GM19351 (cell line): Measurements from ENCODE around the gene FNDC8.
"Not testable (repeated sequence)": the region's sequence is repeated elsewhere in the genome, so short reads cannot be mapped to it uniquely, and the experiment has no call there.

ENCODE experiments used
- ATAC-seq: cut with Tn5 transposase; IDR thresholded peaks from one replicate; pipeline ENCODE4 v1.9.1; 2021; ENCODE audit warnings: mild to moderate bottlenecking, moderate library complexity; ENCODE audit not compliant: unreplicated experiment

Gene FNDC8

DNA sequence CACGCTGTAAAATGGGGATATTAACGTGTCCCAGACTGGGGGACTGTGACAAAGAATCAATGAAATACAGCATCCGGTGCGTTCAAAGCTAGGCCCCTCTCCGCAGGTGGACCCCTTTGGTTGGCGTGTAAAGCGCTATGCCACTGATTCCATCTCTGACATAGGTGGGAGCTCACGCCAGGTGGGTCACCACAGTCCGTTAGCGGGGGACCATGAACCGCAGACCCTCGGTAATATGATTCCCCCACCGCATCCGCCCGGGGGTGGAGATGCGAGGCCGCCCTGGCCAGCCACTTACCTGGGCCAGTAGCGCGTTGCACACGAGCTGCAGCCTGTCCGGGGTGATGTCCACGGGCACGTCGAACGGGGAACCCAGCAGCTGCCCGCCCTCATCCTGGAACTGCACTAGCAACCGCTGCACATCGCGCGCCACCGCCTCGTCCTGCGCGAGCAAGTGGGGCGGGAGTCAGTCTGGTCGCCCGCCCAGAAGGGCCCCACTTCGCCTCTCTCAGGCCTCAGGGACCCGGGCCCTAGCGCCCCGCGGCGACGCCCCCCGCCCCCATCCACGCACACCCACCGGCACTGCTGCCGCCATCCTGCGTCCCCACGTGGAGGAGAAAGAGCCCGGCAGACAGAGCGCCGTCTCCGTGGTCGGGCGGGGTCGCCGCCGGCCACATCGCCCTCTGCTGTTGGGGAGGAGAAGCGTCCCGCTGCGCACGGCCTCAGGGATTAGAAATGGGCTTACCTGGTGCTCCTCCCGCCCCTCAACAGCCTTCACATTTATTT, 20.5 kb downstream of the FNDC8 start, which contains the start of gene NLE1:
NLE1 (minus strand) TSS at position 623 of the 786 bp plus-strand sequence; CDS start at position 595, 28 bp downstream.
- peak; percentile 89 for ATAC-seq

GRCh38 chr17:35142467-35142796, 21.0 kb downstream of the FNDC8 start:
- ATAC-seq: no peak

GRCh38 chr17:35144840-35145239, 23.4 kb downstream of the FNDC8 start:
- ATAC-seq: no peak

DNA sequence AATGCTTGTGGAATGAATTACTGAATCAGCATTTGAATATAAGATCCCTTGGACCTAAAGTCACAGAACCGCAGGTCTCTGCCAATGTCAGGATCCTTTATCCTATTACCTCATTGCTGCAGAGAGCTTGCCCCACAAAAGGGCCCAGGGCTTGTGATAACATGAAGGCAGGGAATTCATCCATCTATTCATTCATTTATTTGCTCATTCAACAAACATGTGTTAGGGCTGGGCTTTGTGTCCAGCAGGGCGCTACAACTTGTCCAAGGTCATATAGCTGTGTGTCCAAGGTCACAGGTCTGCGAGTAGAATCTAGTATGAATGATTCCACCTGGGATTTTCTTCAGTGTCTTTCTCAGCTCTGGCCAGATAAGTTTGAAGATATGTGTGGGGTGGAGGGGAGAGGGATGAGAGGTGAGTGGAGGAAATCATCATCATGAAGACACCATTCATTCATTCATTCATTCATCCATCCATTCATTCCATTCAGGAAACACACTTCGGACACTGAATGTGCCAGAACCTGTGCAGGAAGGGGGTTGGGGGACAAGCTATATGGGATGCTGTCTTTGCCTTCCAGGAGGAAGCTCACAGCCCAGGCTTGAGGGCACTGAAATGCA, 24.9 kb downstream of the FNDC8 start:
- no peak for ATAC-seq

- ATAC-seq: no peak
These were observed 26.0 kb downstream of the FNDC8 start, which contains the start of gene UNC45B for GRCh38 chr17:35147375-35147905. UNC45B (plus strand) TSS chr17:35147817; CDS start chr17:35148264, 447 bp downstream.

GRCh38 chr17:35148144-35148543, 26.7 kb downstream of the FNDC8 start:
- no peak for ATAC-seq

GRCh38 chr17:35149941-35150340, 28.5 kb downstream of the FNDC8 start:
- no peak for ATAC-seq

- ATAC-seq: not testable (repeated sequence)
These were observed 29.7 kb downstream of the FNDC8 start for GRCh38 chr17:35151080-35151479.

- ATAC-seq: no peak
These were observed 31.2 kb downstream of the FNDC8 start for GRCh38 chr17:35152421-35153140.

DNA sequence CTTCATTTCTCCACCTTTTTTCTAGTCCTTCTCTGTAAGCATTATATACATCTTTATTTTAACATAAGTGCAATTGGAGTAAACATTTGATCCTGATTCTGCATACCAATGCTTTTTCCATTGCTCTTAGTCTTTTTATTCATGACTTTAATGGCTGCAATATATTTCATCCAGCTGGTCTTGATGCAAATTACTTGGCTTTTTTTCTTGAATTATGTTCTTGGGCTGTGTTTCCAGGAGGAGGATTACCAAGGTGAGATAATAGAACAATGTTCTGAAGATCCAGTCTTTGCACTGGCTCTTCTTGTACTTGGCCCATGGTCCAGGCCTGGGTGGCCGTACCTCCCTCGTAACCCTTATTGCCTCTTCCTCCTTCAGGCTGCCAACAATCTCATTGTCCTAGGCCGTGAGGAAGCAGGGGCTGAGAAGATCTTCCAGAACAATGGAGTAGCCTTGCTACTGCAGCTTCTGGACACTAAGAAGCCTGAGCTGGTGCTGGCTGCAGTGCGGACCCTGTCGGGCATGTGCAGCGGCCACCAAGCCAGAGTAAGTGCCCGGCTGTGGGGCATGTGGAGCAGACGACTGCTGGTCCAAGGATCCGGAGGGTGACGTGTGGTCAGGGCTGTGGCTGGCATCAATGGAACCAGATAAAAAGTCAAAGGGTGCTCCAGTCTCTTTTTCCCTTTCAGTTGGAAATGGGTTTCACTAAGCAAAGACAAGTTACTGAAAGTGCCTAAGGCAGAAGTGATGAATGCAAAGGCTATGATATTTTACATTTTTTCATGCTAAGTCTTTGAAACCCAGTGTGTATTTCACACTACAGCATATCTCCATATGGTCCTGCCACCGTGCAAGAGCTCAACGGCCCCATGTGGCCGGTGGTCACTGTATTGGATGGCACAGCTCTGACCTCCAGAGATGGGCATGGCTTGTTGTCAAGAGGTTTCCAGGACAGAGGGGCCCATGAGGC, 33.1 kb downstream of the FNDC8 start:
- no peak for ATAC-seq

GRCh38 chr17:35155246-35155645, 33.8 kb downstream of the FNDC8 start:
- no peak for ATAC-seq

- no peak for ATAC-seq
These were observed 38.5 kb downstream of the FNDC8 start for GRCh38 chr17:35159940-35160339.

- ATAC-seq: no peak
These were observed 39.2 kb downstream of the FNDC8 start for GRCh38 chr17:35160354-35161201.

- no peak for ATAC-seq
These were observed 39.9 kb downstream of the FNDC8 start for GRCh38 chr17:35161281-35161761.

DNA sequence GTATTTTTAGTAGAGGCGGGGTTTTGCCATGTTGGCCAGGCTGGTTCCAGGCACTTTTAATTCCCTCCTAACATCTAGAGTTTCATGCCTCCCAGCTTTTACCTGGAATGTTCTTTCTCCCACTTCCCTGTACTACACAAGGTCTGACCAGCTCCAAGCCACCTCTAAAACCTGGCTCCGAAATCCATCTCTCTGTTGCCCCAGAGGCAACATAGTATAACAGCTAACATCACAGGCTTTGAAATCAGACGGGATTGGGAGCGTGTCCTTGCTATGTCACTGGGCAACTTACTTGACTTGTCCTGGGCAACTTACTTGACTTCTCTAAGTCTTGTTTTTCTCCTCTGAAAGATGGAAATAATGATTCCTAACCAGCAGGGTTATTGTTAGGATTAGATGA, 41.3 kb downstream of the FNDC8 start:
- ATAC-seq: no peak

- no peak for ATAC-seq
These were observed 42.5 kb downstream of the FNDC8 start for GRCh38 chr17:35163886-35164285.

DNA sequence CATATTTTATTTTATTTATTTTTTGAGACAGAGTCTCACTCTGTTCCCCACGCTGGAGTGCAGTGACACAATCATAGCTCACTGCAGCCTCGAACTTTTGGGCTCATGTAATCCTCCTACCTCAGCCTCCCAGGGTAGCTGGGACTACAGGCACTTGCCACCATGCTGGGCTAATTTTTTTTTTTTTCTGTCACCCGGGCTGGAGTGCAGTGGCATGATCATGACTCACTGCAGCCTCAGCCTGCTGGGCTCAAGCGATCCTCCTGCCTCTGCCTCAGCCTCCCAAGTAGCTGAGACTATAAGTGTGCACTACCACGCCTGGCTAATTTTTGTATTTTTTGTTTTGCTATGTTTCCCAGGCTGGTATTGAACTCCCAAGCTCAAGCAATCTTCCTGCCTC, 43.3 kb downstream of the FNDC8 start:
- no peak for ATAC-seq

GRCh38 chr17:35166526-35166925, 45.1 kb downstream of the FNDC8 start:
- ATAC-seq: no peak

- no peak for ATAC-seq
These were observed 45.6 kb downstream of the FNDC8 start for GRCh38 chr17:35167046-35167445.
